CD14-positive monocyte (primary cell): ENCODE measurements around the gene SEC24D. TPM values are rescaled to one million over a fixed set of nuclear protein-coding genes. Genes with fewer than 3 reads are reported as not detected.

Experiments used
- DNase-seq, 3 donors: peaks; one replicate each; pipeline ENCODE4 v3.0.0-alpha.2; 2011 to 2022
- H2AFZ ChIP-seq: 2 replicates; pipeline ENCODE4 v1.6.0; 2012; ENCODE audit warnings: mild to moderate bottlenecking, low read depth, low read length, inconsistent platforms; ENCODE audit not compliant: insufficient read depth, poor library complexity, severe bottlenecking
- H3K27ac ChIP-seq, 2 donors: 1 replicate in 1 of 2; 2 replicates in 1 of 2; pipeline ENCODE4 v1.5.1; 2012 to 2013; ENCODE audit warnings: low read length in 2 of 2, control low read depth in 1 of 2, inconsistent platforms in 1 of 2, low read depth in 1 of 2, mild to moderate bottlenecking in 1 of 2
- H3K27me3 ChIP-seq, 2 donors: one replicate each; pipeline versions ENCODE4 v1.6.0 to v1.6.1; 2011 to 2013; ENCODE audit warnings: low read length in 2 of 2; ENCODE audit not compliant: control insufficient read depth in 2 of 2, insufficient read depth in 2 of 2
- H3K36me3 ChIP-seq, 2 donors: replicated peaks in 1 of 2; 1 replicate in 1 of 2; 2 replicates in 1 of 2; pipeline versions ENCODE4 v1.5.1 to v1.6.1; 2012 to 2013; ENCODE audit warnings: low read length in 2 of 2, control low read depth in 1 of 2, inconsistent platforms in 1 of 2, mild to moderate bottlenecking in 1 of 2; ENCODE audit not compliant: insufficient read depth in 2 of 2, control insufficient read depth in 1 of 2
- H3K4me1 ChIP-seq, 2 donors: 1 replicate in 1 of 2; 2 replicates in 1 of 2; pipeline versions ENCODE4 v1.5.1 to v1.6.1; 2012 to 2013; ENCODE audit warnings: low read length in 2 of 2, control low read depth in 1 of 2, inconsistent platforms in 1 of 2, mild to moderate bottlenecking in 1 of 2, moderate library complexity in 1 of 2; ENCODE audit not compliant: insufficient read depth in 2 of 2, control insufficient read depth in 1 of 2
- H3K4me2 ChIP-seq: replicated peaks from 2 replicates; pipeline ENCODE3; 2012; ENCODE audit warnings: low read length, moderate library complexity, mild to moderate bottlenecking; ENCODE audit not compliant: poor library complexity, severe bottlenecking; ENCODE audit errors: extremely low read depth
- H3K4me3 ChIP-seq, 3 experiments: fragments of 200-600 bp in 1 of 3; sonication (generic) in 1 of 3; replicated peaks in 1 of 3; 1 replicate in 2 of 3; 2 replicates in 1 of 3; pipeline ENCODE4 v1.5.1; 2011 to 2013; ENCODE audit warnings: low read length in 3 of 3, mild to moderate bottlenecking in 3 of 3, control low read depth in 2 of 3, low read depth in 2 of 3, inconsistent platforms in 1 of 3, moderate library complexity in 1 of 3
- H3K79me2 ChIP-seq: 2 replicates; pipeline ENCODE4 v1.6.0; 2012; ENCODE audit warnings: mild to moderate bottlenecking, control low read depth, inconsistent platforms, low read length, moderate library complexity; ENCODE audit not compliant: insufficient read depth
- H3K9ac ChIP-seq: 2 replicates; pipeline ENCODE4 v1.6.0; 2017; ENCODE audit warnings: low read length, mild to moderate bottlenecking; ENCODE audit not compliant: insufficient read depth, poor library complexity, severe bottlenecking
- H3K9me3 ChIP-seq, 2 donors: replicated peaks in 1 of 2; 1 replicate in 1 of 2; 2 replicates in 1 of 2; pipeline versions ENCODE4 v1.5.1 to v1.6.1; 2012 to 2013; ENCODE audit warnings: low read length in 2 of 2, control low read depth in 1 of 2; ENCODE audit not compliant: control insufficient read depth in 1 of 2, insufficient read depth in 1 of 2
- H4K20me1 ChIP-seq: 2 replicates; pipeline ENCODE4 v1.6.0; 2012; ENCODE audit warnings: mild to moderate bottlenecking, low read length, control low read depth, moderate library complexity; ENCODE audit not compliant: insufficient read depth
- H3K27ac Mint-ChIP-seq, 7 donors: one replicate each; pipeline ENCODE4 v1.8.0; 2020; ENCODE audit warnings: mild to moderate bottlenecking in 7 of 7, mixed read lengths in 7 of 7, moderate library complexity in 6 of 7, inconsistent platforms in 2 of 7
- H3K27me3 Mint-ChIP-seq, 3 donors: one replicate each; pipeline ENCODE4 v1.8.0; 2021 to 2022; ENCODE audit warnings: low read depth in 3 of 3, mild to moderate bottlenecking in 3 of 3, mixed read lengths in 3 of 3, moderate library complexity in 3 of 3, inconsistent platforms in 1 of 3
- H3K36me3 Mint-ChIP-seq, 2 donors: one replicate each; pipeline ENCODE4 v1.8.0; 2020; ENCODE audit warnings: mixed read lengths in 2 of 2, inconsistent platforms in 1 of 2, mild to moderate bottlenecking in 1 of 2
- H3K4me1 Mint-ChIP-seq: one replicate; pipeline ENCODE4 v1.8.0; 2020; ENCODE audit warnings: mild to moderate bottlenecking, mixed read lengths
- H3K4me3 Mint-ChIP-seq, 2 donors: one replicate each; pipeline ENCODE4 v1.8.0; 2020; ENCODE audit warnings: mild to moderate bottlenecking in 2 of 2, mixed read lengths in 2 of 2, moderate library complexity in 1 of 2
- H3K9me3 Mint-ChIP-seq, 7 donors: one replicate each; pipeline ENCODE4 v1.8.0; 2020 to 2022; ENCODE audit warnings: mixed read lengths in 7 of 7, mild to moderate bottlenecking in 6 of 7, moderate library complexity in 6 of 7, inconsistent platforms in 2 of 7
- WGBS: methylation state at CpG from one replicate; pipeline ENCODE4 v1.1.5; 2013; ENCODE audit warnings: missing lambda C conversion rate; ENCODE audit not compliant: insufficient coverage; 5-methylcytosine and 5-hydroxymethylcytosine counted together
- intact Hi-C, 2 donors: fragments of 100-400 bp; cut with micrococcal nuclease; formaldehyde crosslinking; loops; one replicate each; pipeline versions ENCODE4 v1.15.0 to v1.15.1; 2023
- polyA plus RNA-seq, 3 donors: library from polyadenylated mRNA; depleted of rRNA in 1 of 3; unstranded in 2 of 3; stranded (reverse) in 1 of 3; fragments of 300-500 nt in 2 of 3; fragments of >200 nt in 1 of 3; fragmentation: Illumina TruSeq in 2 of 3; gene quantifications; 1 replicate in 2 of 3; 2 replicates in 1 of 3; pipeline ENCODE4 v1.2.3, GENCODE V29; 2012 to 2021
- TF ChIP-seq, protein P1 (sequence below): fragments of 200-600 bp; IDR thresholded peaks from one replicate; pipeline ENCODE4 v1.8.0; 2022; ENCODE audit warnings: antibody characterized with exemption, mild to moderate bottlenecking

Gene SEC24D
- polyA plus RNA-seq, 3 donors = 16.8 to 31.3 (median 22.6) TPM

DNA sequence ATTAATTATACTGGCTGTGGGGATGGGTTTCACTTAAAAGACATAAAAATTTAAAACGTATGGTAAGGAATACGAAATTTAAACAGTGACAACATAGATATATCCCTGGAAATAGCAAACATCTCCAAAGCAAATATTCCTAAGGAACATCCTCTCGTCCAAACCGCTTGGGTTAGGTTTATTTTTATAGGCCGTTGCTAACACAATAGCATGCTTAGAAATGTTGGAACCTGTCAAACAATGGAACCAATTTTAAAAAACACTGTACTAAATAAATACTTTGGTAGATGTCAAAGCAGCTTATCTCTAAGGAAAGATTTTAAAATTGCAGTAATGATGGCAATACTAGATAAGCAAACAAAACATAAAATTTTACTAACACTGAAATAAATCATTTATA lies 45.4 kb downstream of the SEC24D start:
- Mint-ChIP-seq H3K4me3 (no peak overlapping the region), H3K27me3 (no peaks in the 10 kb centered on the region), H3K4me1 (no peaks in the 10 kb centered on the region), H3K27ac (no peak overlapping the region), H3K9me3 (peaks cover 0 to 2% (median 0%) of the 10 kb centered on the region in 7 donors), H3K36me3 (peaks cover 50 to 60% of the 10 kb centered on the region in 2 donors)
- Histone ChIP-seq H3K36me3 (peaks cover 45 to 78% of the 10 kb centered on the region in 2 donors), H3K9me3 (no peaks in the 10 kb centered on the region), H4K20me1 (no peaks in the 10 kb centered on the region), H3K4me1 (no peaks in the 10 kb centered on the region), H3K9ac (no peak overlapping the region), H3K27ac (no peak overlapping the region), H2AFZ (no peak overlapping the region), H3K27me3 (no peaks in the 10 kb centered on the region), H3K4me2 (no peak overlapping the region), H3K4me3 (no peak overlapping the region), H3K79me2 (no peaks in the 10 kb centered on the region)
- TF ChIP-seq, protein P1, sequence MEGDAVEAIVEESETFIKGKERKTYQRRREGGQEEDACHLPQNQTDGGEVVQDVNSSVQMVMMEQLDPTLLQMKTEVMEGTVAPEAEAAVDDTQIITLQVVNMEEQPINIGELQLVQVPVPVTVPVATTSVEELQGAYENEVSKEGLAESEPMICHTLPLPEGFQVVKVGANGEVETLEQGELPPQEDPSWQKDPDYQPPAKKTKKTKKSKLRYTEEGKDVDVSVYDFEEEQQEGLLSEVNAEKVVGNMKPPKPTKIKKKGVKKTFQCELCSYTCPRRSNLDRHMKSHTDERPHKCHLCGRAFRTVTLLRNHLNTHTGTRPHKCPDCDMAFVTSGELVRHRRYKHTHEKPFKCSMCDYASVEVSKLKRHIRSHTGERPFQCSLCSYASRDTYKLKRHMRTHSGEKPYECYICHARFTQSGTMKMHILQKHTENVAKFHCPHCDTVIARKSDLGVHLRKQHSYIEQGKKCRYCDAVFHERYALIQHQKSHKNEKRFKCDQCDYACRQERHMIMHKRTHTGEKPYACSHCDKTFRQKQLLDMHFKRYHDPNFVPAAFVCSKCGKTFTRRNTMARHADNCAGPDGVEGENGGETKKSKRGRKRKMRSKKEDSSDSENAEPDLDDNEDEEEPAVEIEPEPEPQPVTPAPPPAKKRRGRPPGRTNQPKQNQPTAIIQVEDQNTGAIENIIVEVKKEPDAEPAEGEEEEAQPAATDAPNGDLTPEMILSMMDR = no peak
- WGBS = no CpG with 5 or more reads among the region's 5 CpGs
- intact Hi-C loops = no loop called here
- no peak for DNase-seq

DNA sequence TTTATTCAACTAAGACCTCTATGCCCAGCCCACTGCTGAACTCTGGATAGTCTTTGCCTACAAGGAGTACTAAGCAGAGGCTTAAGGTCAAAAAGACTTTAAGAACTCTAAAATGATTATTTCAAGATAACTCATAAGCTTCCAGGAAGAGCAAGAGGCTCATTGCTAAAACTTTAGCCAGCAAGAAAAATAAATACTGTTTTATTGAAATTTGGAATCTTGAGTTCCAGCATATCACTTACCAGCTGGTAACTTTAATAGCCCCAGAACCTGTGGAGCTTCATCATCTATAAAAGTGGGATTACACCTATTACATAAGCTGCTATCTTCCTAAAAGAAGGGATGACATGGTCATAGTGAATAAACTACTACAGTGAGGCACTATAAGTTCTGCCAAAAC lies 47.0 kb downstream of the SEC24D start:
- peak overlapping the region in 1 of 7 donors; percentile 10 for H3K27ac Mint-ChIP-seq

More for the DNA sequence above, 47.0 kb downstream of the SEC24D start:
- intact Hi-C loops = no loop called here
- H3K79me2 ChIP-seq = no peaks in the 10 kb centered on the region
- H3K4me2 ChIP-seq = no peak overlapping the region
- no peaks in the 10 kb centered on the region for H4K20me1 ChIP-seq
- H3K4me3 ChIP-seq = no peak overlapping the region
- no peak for DNase-seq
- Mint-ChIP-seq H3K4me1 (no peaks in the 10 kb centered on the region), H3K9me3 (peaks cover 0 to 2% (median 0%) of the 10 kb centered on the region in 7 donors), H3K36me3 (peaks cover 54 to 61% of the 10 kb centered on the region in 2 donors), H3K27me3 (no peaks in the 10 kb centered on the region), H3K4me3 (no peak overlapping the region)
- no peaks in the 10 kb centered on the region for H3K27me3 ChIP-seq
- no peaks in the 10 kb centered on the region for H3K9me3 ChIP-seq
- peaks cover 35 to 70% of the 10 kb centered on the region in 2 donors for H3K36me3 ChIP-seq
- H2AFZ ChIP-seq = no peak overlapping the region
- no peak overlapping the region for H3K27ac ChIP-seq
- TF ChIP-seq, protein P1 = no peak
- H3K4me1 ChIP-seq = no peaks in the 10 kb centered on the region
- no peak overlapping the region for H3K9ac ChIP-seq
